Type B pancreatic cell (in vitro differentiated cells): ENCODE measurements around the gene TFF2. TPM values are rescaled to one million over a fixed set of nuclear protein-coding genes. Genes with fewer than 3 reads are reported as not detected.

Experiments
- DNase-seq: peaks from one replicate; pipeline ENCODE4 v3.0.0; 2021; ENCODE audit warnings: mixed read lengths; ENCODE audit not compliant: unreplicated experiment; ENCODE audit errors: extremely low spot score
- H3K27ac Mint-ChIP-seq: 2 replicates; pipeline ENCODE4 v1.8.0; 2021; ENCODE audit warnings: mild to moderate bottlenecking, mixed read lengths
- H3K27me3 Mint-ChIP-seq: 2 replicates; pipeline ENCODE4 v1.8.0; 2021; ENCODE audit warnings: mixed read lengths
- H3K36me3 Mint-ChIP-seq: 2 replicates; pipeline ENCODE4 v1.8.0; 2021; ENCODE audit warnings: mixed read lengths
- H3K4me1 Mint-ChIP-seq: one replicate; pipeline ENCODE4 v1.8.0; 2021; ENCODE audit warnings: mixed read lengths; ENCODE audit not compliant: unreplicated experiment
- H3K4me3 Mint-ChIP-seq: 2 replicates; pipeline ENCODE4 v1.8.0; 2021; ENCODE audit warnings: mild to moderate bottlenecking, mixed read lengths
- H3K9me3 Mint-ChIP-seq: 2 replicates; pipeline ENCODE4 v1.8.0; 2021; ENCODE audit warnings: mixed read lengths
- total RNA-seq: library from RNA; stranded (reverse); gene quantifications from 2 replicates; pipeline ENCODE4 v1.2.1, GENCODE V29; 2021; ENCODE audit warnings: low replicate concordance
- TF ChIP-seq, protein P1 (sequence below): fragments of 200-600 bp; sonication (generic); conservative IDR thresholded peaks from 2 replicates; pipeline ENCODE4 v1.5.0; 2021; ENCODE audit warnings: antibody characterized with exemption, mild to moderate bottlenecking

The TFF2 gene
- total RNA-seq, 1 donor from 2014 or later = 11.3 TPM

DNA sequence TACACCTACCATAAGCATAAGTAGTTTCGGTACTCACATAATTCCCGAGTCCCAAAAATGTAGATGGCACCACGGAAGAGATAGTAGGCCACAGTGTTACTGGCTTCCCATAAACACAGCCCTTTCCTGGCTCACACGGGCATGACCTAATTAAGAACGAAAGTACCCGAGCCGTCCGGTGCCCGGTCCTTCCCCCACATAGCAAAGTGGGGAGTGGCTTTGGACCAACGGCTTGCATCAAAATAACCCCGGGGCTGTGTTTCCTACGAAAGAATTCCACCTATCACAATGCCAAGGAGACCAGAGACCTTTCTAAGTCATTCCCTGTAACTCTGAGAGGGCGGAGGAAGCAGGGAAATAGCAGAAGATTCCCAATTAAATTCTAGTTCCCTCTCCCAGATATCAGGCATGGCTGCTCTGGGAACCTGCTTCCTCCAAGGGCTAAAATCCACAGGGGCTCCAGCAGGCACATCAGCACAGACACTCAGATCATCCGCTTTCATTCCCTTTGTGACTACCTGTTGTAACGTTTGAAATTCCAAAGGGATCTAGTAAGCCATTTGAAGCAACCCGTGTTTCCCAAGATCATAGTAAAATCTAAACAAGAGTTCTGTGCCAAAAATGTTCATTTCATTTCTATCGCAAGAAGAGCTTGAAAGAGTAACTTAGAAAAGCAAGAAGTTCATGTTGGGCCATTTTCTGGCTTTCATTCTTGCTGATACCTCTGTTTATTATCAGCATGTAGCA lies 45.3 kb upstream of the TFF2 start, which contains the start of gene TMPRSS3:
Gene TMPRSS3, minus strand, starts transcription at position 148 of the 747 bp plus-strand sequence. CDS start 635 bp downstream, outside the sequence.
- no peak for DNase-seq
- Mint-ChIP-seq H3K27me3 (no peaks in the 10 kb centered on the region), H3K9me3 (no peaks in the 10 kb centered on the region), H3K27ac (no peak within 1 kb of the TSS), H3K4me3 (no peak within 1 kb of the TSS), H3K36me3 (no peaks in the 10 kb centered on the region), H3K4me1 (peaks cover 22% of the 10 kb centered on the region)
- TF ChIP-seq, protein P1, sequence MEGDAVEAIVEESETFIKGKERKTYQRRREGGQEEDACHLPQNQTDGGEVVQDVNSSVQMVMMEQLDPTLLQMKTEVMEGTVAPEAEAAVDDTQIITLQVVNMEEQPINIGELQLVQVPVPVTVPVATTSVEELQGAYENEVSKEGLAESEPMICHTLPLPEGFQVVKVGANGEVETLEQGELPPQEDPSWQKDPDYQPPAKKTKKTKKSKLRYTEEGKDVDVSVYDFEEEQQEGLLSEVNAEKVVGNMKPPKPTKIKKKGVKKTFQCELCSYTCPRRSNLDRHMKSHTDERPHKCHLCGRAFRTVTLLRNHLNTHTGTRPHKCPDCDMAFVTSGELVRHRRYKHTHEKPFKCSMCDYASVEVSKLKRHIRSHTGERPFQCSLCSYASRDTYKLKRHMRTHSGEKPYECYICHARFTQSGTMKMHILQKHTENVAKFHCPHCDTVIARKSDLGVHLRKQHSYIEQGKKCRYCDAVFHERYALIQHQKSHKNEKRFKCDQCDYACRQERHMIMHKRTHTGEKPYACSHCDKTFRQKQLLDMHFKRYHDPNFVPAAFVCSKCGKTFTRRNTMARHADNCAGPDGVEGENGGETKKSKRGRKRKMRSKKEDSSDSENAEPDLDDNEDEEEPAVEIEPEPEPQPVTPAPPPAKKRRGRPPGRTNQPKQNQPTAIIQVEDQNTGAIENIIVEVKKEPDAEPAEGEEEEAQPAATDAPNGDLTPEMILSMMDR = no peak

DNA sequence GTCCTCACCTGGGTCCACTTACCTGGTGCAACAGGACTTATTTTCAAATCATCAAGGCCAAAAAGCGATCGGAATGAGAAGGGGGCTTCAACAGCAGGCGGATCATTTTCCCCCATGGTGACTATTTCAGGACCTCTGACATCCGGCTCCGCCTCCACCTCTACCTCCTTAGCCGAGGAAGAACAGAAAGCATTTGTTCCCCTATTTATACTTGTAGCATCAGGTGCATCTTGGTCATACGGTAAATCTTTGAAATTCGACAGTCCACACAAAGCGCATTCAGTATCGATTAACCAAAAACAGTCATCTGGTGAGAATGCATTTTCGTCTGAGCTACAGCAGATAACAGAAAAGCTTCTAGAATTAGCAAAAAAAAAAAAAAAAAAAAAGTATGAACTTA lies 44.5 kb upstream of the TFF2 start:
- Mint-ChIP-seq H3K36me3 (no peaks in the 10 kb centered on the region), H3K27me3 (no peaks in the 10 kb centered on the region), H3K9me3 (no peaks in the 10 kb centered on the region), H3K4me1 (peaks cover 22% of the 10 kb centered on the region), H3K27ac (no peak overlapping the region), H3K4me3 (no peak overlapping the region)
- TF ChIP-seq, protein P1 = no peak
- no peak for DNase-seq

DNA sequence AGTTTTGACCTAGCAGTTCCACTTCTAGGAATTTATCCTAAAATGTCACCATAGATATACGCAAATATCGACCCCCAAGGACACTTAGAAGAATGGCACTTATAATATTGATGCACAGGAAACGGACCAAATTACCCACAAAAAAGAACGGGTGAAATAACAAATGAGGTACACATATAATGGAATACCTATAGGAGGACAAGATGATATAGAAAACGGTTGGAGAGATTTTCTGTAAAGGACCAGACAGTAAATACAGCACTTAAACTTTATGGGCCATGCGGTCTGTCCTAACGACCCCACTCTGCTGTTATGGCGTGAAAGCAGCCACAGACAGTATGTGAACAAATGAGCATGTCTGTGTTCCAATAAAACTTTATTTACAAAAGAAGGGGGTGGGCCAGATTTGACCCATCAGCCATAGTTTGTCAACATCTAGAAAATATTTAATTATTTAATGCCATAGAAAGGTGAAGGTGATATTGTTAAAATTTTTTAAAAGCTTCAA lies 42.7 kb upstream of the TFF2 start:
- no peaks in the 10 kb centered on the region for H3K9me3 Mint-ChIP-seq
- TF ChIP-seq, protein P1 = no peak
- no peaks in the 10 kb centered on the region for H3K27me3 Mint-ChIP-seq
- H3K4me3 Mint-ChIP-seq = no peak overlapping the region
- no peaks in the 10 kb centered on the region for H3K36me3 Mint-ChIP-seq
- no peak for DNase-seq
- peaks cover 27% of the 10 kb centered on the region for H3K4me1 Mint-ChIP-seq
- H3K27ac Mint-ChIP-seq = no peak overlapping the region

DNA sequence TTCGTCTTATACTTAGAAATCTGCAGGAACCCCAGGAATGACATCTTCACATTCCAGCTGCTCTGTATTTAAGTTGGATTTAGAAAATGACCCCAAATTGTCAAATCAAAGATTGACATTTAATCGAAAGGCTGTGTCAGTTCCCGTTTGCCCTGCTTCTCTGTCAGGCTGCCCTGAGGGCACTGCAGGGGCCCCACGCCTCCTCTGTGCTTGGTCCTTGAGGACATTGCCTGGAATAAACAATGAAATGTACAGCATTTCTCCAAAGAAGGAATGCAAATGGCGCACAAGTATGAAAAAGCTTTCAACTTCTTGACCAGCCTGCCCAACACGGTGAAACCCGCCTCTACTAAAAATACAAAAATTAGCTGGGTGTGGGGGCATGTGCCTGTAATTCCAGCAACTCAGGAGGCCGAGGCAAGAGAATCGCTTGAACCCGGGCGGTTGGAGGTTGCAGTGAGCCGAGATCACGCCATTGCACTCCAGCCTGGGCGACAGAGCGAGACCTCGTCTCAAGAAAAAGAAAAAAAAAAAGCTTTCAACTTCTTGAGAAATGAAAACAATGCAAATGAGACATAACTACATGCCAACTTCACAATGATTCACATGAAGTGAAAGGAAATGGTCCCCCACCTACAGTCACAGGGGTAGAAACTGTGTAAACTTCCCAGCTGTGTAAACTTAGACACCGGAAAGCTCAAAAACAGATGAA lies 42.1 kb upstream of the TFF2 start:
- Mint-ChIP-seq H3K4me1 (peaks cover 21% of the 10 kb centered on the region), H3K27ac (no peak overlapping the region), H3K4me3 (no peak overlapping the region), H3K27me3 (no peaks in the 10 kb centered on the region), H3K9me3 (no peaks in the 10 kb centered on the region), H3K36me3 (no peaks in the 10 kb centered on the region)
- DNase-seq = no peak
- TF ChIP-seq, protein P1 = no peak

DNA sequence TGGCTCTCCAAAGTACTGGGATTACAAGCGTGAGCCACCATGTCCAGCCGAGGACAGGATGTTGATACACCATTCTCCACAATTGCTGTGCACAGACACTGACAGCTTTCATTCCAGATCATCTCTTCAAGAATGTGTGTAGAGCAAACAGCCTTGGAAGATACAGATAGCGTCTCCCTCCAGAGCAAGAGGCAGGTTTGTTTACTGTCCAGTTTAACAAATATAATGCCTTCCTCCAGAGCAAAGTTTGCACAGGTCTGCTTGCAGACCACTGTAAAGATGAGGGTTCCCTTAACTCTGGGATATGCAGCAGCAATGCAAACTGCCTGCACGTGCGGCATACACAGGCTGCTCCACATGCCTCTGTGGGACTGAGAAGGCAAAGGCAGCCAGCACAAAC lies 40.5 kb upstream of the TFF2 start:
- no peaks in the 10 kb centered on the region for H3K27me3 Mint-ChIP-seq
- no peak for DNase-seq
- H3K36me3 Mint-ChIP-seq = no peaks in the 10 kb centered on the region
- no peak overlapping the region for H3K27ac Mint-ChIP-seq
- H3K4me3 Mint-ChIP-seq = no peak overlapping the region
- peaks cover 27% of the 10 kb centered on the region for H3K4me1 Mint-ChIP-seq
- H3K9me3 Mint-ChIP-seq = no peaks in the 10 kb centered on the region
- TF ChIP-seq, protein P1 = no peak
